Fibroblast of gingiva (primary cell): ENCODE results near the gene ANKRD18A.

Experiments
- DNase-seq: peaks from one replicate; pipeline ENCODE4 v3.0.0-alpha.2; 2011; ENCODE audit warnings: low read depth

Gene ANKRD18A

DNA sequence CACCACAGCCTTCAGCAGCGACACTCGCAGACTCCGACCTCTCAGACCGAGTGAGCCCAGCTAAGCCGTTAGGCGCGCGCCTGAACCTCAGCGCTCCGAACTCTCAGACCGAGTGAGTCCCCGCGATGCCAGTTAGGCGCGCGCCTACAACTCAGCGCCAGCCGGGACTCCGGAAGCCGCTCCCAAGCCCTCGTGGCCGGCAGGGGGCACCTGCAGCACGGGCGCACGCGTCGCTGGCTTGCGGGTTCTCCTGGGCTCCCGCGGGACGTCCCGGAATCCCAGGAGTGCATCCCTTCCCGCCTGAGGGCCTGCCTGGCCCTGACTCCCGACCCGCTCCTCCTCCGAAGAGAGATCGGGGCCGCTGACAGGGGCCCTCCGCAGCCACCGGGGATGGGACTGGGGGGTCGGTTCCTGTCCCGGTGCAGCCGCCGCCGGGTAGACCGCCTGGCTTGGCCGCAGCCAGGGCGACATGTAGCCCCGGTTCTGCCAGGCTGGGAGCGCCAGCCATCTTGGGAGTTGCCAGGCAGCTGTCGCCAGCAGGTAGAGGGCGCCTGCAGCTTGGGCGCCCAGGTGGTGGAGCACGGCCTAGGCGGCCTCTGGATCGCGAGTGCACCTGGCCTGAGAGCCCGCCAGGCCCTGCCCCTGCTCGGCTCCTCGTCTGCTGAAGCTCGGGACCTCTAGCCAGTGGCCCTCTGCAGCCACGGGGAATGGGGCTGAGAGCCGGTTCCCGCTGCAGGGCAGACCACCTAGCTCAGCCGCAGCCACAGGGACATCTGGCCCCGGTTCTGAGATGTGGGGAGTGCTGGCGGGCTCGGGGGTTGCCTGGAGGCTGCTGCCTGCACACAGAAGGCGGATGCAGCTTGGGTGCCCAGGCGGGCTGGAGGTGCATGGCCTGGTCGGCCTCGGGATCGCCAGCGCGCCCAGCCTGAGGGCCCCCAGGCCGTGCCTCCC lies at the start of gene ANKRD18A:
Gene ANKRD18A (minus strand): TSS at position 114 of the 951 bp plus-strand sequence. CDS start 311 bp downstream, outside the sequence.
- peak; percentile 17 for DNase-seq

DNA sequence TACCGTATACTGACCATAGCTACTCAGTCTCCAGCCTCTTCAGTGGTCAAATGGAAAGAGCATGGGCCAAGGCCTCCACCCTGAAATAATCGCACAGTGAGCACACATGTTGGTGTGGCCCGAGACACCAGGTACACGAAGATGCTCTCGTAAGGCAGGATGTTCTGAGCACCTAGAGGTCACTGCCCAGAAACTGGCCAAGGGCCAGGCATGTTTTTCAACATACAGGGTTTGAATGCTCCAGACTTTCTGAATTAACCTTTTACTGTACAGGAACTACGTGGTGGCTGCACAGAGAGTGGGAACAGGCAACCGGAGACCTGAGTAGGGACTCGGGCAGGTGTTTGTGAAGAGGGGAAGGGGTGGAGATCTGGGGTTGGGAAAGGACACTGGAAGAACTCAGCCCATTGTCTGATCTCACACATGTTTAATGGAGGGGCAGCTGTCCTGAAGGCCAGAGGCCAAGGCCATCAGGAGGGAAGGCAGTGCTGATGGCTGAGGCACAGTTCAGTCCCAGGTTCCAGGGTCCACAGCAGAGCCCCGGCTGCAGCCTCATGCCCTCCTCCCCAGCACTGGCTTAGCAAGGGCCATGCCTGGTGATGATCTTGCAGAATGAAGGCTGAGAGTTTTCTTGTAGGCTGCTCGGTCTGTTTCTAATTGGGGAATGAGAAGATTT lies 48.5 kb upstream of the ANKRD18A start:
- DNase-seq = no peak

DNA sequence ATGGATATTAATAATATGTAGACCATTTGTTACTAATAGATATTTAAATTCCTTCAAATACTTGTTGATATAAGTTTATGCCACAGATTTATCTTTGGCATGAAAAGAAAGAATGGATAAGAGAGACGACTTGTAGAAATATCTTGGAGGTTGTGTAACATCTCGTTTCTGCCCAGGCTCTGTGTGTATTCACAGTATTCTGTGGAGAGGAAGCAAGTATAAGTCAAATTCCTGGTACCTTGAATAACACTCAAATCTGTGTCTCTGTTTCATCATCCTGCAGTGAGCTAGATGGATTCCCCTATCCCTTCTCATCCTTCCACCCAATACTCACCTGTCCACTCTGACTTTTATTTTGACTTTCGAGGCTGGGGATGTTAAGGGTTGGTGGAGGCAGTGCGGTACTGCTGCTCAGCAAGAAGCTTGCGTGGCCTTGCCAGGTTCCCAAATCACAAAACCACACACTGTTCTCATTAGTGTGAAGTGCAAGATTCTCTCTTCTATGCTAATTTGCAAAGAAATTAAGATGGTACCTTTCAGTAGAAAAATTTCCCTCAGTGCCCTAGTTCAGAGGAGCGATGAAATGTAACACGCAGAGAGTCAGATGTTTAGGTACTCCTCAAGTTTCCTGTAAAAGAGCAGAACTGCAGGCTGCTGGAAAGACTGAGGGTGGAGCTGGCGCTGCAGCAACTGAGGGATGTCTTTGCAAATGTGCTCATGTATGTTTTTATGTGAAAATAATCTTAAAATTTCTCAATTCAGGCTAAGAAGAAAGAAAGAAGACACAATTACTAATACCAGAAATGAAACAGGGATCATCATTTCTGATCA lies 42.6 kb upstream of the ANKRD18A start:
- no peak for DNase-seq

DNA sequence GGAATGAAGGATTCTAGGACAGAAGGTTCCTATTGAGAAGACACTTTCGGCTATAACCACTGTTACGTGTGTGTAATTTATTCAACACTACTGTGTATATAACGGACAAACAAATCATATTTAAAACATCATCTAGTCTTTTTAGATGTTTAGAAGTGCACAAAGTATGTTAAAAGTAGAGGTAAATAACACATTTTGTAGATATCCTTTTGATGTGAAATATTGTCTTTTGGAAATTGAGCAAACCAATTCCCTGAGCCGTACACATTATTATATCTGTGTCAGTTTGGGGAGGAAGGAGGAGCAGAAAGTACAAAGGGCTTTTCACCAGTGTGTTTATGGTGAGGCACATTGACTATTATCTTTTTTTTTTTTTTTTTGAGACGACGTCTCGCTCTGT lies 39.1 kb upstream of the ANKRD18A start:
- no peak for DNase-seq

DNA sequence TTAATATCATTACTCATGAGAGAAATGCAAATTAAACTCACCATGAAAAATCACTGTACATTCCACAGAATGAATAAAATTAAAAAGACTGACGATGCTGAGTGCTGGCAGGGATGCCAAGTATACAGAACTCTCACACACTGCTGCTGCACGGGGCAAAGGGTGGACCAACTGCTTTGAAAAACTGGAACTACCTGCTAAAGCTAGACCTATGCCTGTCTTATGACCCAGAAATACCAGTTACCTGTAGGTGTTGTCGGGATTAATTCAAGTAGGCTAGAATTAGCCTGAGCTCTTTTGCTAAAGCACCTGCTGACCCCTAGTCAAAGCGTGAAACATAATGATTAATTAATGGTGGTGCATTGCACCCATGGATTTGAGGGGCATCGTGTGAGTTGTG lies 36.5 kb upstream of the ANKRD18A start:
- DNase-seq = no peak

DNA sequence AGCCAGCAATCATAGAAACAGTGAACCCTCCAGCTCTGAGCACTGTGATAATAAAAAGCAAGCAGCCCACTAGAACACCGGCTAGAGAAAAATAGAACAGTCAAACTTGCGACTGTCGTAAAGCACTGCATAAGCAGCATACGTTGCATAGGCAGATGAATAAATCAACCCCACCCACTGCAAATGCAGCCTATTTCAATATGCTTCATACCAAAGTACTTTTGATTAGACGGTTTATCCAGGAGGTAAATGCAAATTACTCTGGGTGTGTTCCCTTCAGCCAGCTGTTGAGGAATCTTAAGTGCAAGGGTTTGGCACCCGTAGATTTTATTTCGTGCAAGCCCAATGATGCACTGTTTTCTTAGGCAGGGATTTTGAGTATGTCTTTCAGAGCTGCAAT lies 32.1 kb upstream of the ANKRD18A start:
- DNase-seq = no peak

DNA sequence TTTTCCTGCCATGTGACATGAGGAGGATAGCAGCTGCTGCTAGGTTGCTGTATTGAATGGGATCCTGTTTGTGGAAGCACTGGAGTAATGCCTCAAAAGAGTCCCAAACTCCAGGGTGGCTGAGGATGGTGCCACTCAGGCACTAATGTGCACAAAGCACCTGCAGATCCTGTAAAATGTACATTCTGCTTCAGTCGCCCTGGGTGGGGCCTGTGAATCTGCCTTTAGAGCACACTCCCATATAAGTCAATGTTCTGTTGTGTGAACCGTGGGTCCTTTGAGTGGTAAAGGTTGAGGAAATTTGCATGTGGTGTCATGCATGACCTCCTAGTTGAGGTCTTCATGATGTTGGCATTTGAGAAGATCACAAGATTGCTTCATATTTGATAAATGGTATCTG lies 31.6 kb upstream of the ANKRD18A start:
- no peak for DNase-seq

DNA sequence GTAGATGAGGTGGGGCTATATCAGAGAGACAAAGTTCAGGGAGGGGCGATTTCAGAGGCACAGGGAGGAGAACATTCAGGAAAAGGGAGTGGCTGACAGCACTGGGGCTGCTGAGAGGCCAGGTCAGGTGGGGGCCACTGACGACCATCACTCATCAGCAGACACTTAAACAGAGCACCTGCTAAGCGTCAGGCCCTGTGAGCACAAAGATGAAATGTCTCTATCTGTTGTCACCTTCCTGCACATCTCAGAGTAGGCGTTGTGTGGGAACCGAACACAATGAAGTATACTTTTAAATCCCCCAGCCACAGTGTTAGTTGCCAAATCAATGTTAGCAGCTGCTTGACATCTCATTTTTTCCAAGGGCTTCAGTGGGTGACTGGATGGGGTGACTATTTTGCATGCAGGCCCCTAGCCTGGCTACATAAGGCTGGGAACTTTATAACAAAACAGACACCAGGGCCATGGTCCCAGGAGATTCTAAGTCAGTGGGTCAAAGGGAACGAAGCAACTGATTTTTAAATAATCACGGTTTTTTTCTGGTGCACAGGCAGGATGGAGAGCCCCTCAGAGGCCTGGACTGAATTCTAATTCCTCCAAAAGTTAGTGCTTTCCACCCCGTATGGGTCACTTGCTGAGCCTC lies 31.1 kb upstream of the ANKRD18A start:
- no peak for DNase-seq

DNA sequence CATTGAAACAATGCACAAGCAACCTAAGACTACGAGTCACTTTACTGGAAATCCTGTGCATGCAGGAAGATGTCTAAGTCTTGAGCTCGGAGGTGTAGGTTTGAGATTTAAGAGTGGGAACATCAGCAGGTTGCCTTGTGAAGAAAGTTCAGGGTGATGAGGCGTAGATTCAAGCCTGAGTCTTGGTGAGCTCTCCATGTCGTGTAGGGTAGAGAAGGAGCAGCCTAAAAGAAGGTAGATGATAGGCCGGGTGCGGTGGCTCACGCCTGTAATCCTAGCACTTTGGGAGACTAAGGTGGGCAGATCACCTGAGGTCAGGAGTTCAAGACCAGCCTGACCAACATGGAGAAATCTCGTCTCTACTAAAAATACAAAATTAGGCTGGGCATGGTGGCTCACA lies 30.2 kb upstream of the ANKRD18A start:
- DNase-seq = no peak

DNA sequence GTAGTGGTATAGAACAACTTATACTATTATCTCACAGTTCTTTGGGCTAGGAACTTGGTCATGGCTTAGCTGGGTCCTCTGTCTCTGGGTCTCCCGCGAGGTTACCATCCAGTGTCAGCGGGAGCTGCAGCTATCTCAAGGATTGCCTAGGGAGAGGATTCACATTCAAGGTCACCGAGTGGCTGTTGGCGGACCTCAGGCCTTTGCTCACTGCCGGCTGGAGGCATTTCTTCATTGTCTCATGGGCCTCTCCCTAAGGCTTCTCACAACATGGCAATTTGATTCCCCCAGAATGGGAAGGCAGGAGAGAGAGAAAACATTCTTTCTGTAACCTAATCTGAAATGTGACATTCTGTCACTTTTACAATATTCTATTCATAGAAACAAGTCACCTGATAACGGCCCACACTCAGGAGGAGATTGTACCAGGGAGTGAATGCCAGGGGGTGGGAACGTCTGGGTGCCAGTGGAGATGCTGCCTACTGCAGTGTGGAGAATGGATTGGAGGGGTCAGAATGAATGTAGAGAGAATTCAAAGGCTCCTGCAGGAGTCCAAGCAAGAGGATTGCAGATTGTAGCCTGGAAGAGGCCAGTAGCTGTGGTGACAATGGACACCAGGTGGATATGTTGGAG lies 29.5 kb upstream of the ANKRD18A start:
- no peak for DNase-seq

DNA sequence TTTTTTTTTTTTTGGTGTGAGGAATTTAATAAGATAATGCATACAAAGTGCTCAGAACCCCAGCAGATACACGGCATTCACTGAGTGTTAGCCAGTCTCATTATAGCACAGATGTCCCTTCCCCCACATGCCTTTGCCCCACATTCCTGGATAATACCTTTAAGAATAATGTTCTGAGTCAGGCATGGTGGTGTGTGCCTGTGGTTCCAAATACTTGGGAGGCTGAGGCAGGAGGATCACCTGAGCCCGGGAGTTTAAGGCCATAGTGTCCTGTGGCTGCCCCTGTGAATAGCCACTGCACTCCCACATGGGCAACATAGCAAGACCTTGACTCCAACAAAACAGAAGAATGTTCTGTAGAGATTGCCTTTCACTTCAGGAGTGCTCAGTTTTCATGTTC lies 24.2 kb upstream of the ANKRD18A start:
- DNase-seq = no peak

DNA sequence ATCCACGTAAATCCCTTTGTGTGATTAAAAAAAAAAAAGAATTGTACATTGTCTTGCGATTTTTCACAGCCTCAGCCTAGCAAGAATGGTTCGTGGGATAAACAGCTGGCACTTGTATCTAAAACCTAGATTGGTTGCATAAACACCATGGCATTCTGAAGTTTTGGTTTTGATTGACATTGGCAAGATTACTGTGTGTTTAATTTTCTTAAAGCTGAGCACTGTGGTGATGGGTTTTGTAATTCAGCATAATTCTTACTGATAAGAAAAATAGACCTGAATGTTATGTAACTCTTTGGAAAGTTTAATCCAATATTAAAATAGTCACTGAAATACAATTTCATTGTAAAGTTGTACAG lies 23.4 kb upstream of the ANKRD18A start:
- no peak for DNase-seq

DNA sequence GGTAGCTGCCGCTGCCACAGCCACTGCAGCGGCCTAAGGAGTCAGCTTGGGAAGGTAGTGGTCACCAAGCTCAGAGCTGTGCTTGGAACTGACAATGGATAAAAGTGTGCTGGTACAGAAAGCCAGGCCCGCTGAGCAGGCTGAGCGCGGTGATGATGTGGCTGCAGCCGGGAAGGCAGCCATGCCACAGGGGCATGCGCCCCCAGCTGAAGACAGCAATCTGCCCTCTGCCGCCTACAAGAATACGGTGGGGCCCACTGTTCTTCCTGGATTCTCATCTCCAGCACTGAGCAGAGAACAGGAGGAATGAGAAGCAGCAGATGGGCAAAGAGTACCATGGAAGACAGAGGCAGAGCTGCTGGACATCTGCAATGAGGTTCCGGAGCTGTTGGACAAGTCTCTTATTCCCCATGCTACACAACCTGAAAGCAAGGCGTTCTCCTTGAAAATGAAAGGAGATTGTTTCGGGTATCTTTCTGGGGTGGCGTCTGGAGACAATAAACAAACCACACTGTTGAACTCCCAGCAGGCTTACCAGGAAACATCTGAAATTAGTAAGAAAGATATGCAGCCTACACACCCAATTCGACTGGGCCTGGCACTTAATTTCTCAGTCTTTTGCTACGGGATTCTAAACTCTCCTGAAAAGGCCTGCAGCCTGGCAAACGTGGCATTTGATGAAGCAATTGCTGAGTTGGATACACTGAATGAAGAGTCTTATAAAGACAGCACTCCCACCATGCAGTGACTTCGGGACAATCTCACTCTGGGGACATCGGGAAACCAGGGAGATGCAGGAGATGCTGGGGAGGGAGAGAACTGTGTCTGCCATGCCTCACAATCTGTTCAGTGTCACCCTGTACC lies 22.8 kb upstream of the ANKRD18A start:
- DNase-seq = no peak

DNA sequence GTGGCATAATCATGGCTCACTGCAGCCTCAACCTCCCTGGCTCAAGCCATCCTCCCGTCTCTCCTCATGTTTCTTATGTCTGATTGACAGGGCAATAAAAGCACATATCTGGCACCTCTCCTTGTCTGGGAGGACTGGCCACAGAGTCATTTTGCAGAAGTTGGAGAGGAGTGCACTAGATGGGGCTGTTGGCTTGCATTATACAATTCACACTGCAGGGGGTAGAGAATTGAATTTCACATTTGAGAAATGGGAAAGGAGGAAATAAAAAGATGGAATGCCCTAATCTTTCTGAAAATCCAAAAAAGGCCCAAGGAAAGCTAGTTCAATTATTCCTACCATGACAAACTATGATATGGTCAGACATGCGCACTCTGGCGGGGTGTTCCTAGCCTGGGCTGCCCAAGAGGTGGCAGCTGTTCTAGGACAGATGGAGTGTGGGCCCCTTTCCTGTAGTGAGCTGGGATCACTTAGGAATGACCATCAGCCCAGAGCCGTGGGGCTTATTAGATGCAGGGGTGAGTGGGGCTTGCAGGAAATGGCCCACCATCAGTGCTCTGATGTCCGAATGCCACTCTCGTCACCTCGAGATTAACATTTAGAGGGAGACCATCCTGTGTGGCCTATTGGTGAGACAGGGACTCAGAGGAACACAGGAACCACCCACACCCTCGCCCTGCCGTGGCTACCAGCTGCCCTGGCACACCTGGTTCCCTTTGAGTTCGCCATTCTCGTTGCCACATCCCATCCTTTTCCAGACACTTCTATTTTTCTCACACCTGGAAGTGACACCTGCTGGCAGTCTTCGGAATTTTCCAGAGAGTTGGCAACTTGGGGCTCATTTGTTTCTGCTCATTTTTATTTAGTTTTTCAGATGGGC lies 21.8 kb upstream of the ANKRD18A start:
- DNase-seq = peak; percentile 11

DNA sequence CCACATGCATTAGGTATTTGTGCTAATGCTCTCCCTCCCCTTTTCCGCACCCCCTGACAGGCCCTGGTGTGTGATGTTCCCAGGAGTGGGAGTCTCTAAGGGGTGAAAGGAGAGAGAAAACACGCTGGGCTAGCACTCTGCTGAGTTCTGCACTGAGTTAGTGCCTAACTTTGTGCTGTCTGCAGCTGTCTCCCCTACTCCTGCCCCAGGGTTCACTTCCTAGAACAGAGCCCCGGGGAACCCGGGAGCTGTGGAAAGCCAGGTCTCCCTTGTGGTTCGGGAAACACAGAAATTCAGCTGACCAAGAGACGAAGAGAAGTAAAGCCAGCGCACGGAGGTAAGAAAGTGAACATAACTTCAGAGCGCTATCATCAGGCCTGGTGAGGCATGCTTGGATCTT lies 20.7 kb upstream of the ANKRD18A start:
- no peak for DNase-seq

DNA sequence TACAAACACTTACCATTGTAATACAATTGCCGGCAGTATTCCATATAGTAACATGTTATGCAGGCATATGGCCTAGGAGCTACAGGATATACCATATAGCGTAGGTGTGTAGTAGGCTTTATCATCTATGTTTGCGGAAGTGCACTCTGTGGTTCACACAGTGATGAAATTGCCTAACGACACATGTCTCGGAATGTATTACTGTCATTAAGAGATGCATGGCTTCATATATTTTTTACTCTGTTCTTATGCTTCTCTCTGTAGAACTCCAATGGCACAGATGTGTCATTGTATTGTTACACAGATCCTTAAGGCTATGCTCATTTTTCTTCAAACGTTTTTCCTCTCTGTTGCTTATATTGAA lies 19.2 kb upstream of the ANKRD18A start:
- DNase-seq = no peak

DNA sequence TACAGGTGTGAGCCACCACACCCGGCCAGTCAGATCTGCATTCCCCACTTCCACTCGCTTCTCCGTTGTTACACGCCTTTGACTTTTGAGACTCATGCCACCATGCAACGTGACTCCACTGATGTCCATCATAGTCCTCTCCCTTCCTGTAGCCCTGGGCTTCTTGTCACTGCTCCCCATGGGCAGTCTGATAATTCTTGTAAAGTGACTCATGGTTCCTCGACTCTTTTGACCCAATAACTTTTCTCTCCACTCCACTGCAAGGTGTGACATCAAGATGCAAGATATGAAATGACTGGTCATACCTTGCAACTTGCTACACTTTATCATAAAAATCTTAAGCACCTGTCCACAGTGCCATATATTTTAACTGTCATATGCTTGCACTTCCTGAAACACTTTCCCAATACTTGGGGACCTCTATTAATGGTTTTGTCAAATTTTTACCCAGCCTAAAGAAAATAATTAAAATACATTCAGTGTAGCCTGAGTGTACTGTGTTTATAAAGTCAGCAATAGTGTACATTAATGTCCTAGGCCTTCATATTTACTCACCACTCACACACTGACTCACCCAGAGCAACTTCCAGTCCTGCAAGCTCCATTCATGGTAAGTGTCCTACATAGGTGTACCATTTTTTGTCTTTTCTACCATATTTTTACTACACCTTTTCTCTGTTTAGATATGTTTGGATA lies 18.6 kb upstream of the ANKRD18A start:
- no peak for DNase-seq

DNA sequence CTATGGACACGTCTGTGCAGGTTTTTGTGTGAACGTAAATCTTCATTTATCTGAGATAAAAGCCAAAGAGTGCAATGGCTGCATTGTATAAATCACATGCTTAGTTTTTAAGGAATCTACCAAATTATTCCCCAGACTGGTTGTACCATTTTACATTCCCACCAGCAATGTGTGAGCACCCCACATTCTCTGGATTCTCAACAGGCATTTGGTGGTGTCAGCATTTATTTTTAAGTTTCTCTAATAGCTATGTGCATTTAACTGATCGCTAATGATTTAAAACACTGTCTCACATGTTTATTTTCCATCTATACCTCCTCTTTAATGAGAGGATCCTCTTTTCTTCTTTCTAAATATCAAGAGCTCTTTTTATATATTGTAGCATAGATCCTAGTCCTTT lies 13.9 kb upstream of the ANKRD18A start:
- no peak for DNase-seq

DNA sequence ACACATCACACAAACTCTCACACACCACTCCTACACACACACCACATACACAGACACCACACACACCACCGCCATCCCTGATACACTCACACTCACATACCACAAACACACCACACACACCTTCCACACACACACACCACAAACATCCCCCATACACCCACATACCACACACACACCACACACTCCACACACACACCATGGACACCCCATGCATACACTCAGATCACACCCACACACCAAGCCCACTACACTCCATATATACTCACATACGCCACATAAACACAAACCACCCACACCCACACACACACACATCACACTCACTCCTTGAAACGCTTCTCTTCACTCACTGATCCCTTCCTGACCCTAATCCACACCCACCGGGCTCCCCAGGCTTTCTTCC lies 9.1 kb upstream of the ANKRD18A start:
- no peak for DNase-seq
